KBM-7 (cell line): Measurements from ENCODE around the gene NOXA1.
A peak's percentile ranks its signal among the peaks of the same experiment; 100 is the strongest.
"Not testable (repeated sequence)": the region's sequence is repeated elsewhere in the genome, so short reads cannot be mapped to it uniquely, and the experiment has no call there.

Experiments
- DNase-seq: peaks from one replicate; pipeline ENCODE4 v3.0.0-alpha.2; 2015
- in situ Hi-C: fragments of 300-500 bp; cut with MboI; formaldehyde crosslinking; loops from 2 replicates; pipeline ENCODE4 v1.14.3; 2020; ENCODE audit warnings: low sequenced_read_pairs, low pct_unique_long_range_greater_than_20kb, mixed read lengths

The NOXA1 gene

GRCh38 chr9:137422604-137423513 is at the start of gene NOXA1, which contains the start of gene EXD3:
TSS of gene NOXA1 (plus strand) at chr9:137423393. CDS start at chr9:137423530, 137 bp downstream.
TSS of gene EXD3 (minus strand) at chr9:137423162. CDS start at chr9:137395357, 27,805 bp downstream.
- in situ Hi-C loops = no loop called here

GRCh38 chr9:137373611-137373980 is 49.6 kb upstream of the NOXA1 start:
- in situ Hi-C loops = no loop called here

More at GRCh38 chr9:137422604-137423513, at the start of gene NOXA1, which contains the start of gene EXD3:
- peak; percentile 84 for DNase-seq

GRCh38 chr9:137374131-137374845 is 48.9 kb upstream of the NOXA1 start:
- in situ Hi-C loops = no loop called here
- DNase-seq = no peak

More at GRCh38 chr9:137373611-137373980, 49.6 kb upstream of the NOXA1 start:
- no peak for DNase-seq

GRCh38 chr9:137375321-137376058 is 47.7 kb upstream of the NOXA1 start:
- in situ Hi-C loops = no loop called here
- DNase-seq = no peak

- DNase-seq = no peak
- in situ Hi-C loops = no loop called here
These were observed 46.8 kb upstream of the NOXA1 start for GRCh38 chr9:137376386-137376785.

- in situ Hi-C loops = not testable (repeated sequence)
These were observed 44.3 kb upstream of the NOXA1 start for GRCh38 chr9:137378688-137379410.

GRCh38 chr9:137379761-137380161 is 43.4 kb upstream of the NOXA1 start:
- in situ Hi-C loops = no loop called here
- DNase-seq = no peak

More at GRCh38 chr9:137378688-137379410, 44.3 kb upstream of the NOXA1 start:
- DNase-seq = not testable (repeated sequence)

- DNase-seq = no peak
- in situ Hi-C loops = no loop called here
These were observed 43.0 kb upstream of the NOXA1 start for GRCh38 chr9:137380171-137380570.

GRCh38 chr9:137380606-137381005 is 42.6 kb upstream of the NOXA1 start:
- in situ Hi-C loops = no loop called here
- no peak for DNase-seq

- in situ Hi-C loops = no loop called here
- DNase-seq = no peak
These were observed 41.4 kb upstream of the NOXA1 start for GRCh38 chr9:137381501-137382443.

- no peak for DNase-seq
- in situ Hi-C loops = no loop called here
These were observed 40.6 kb upstream of the NOXA1 start for GRCh38 chr9:137382444-137383080.

GRCh38 chr9:137383081-137383783 is 40.0 kb upstream of the NOXA1 start:
- peak; percentile 19 for DNase-seq
- in situ Hi-C loops = no loop called here

- in situ Hi-C loops = no loop called here
These were observed 39.1 kb upstream of the NOXA1 start for GRCh38 chr9:137383784-137384756.

GRCh38 chr9:137385061-137385655 is 38.0 kb upstream of the NOXA1 start:
- in situ Hi-C loops = no loop called here
- DNase-seq = no peak

More at GRCh38 chr9:137383784-137384756, 39.1 kb upstream of the NOXA1 start:
- no peak for DNase-seq

GRCh38 chr9:137386507-137387113 is 36.6 kb upstream of the NOXA1 start:
- in situ Hi-C loops, DNase-seq: not testable (repeated sequence)
